Transverse colon (tissue), 4 donors: ENCODE results near the gene CREBBP.

Experiments
- EP300 ChIP-seq: sonication (generic); formaldehyde crosslinking; IDR thresholded peaks from one replicate; pipeline ENCODE4 v1.6.1; 2017; ENCODE audit warnings: antibody characterized with exemption, low read depth
- POLR2A ChIP-seq: fragments of 450-650 bp; IDR thresholded peaks from one replicate; pipeline ENCODE4 v1.6.1; 2016; ENCODE audit warnings: antibody characterized with exemption, mild to moderate bottlenecking, moderate library complexity
- POLR2AphosphoS5 ChIP-seq, 3 donors: sonication (generic); formaldehyde crosslinking; IDR thresholded peaks; one replicate each; pipeline ENCODE4 v1.6.1; 2016; ENCODE audit warnings: antibody characterized with exemption in 3 of 3
- TF ChIP-seq, protein P1 (sequence below), 5 experiments: fragments of 200-600 bp in 3 of 5; fragments of 450-650 bp in 2 of 5; sonication (generic) in 3 of 5; IDR thresholded peaks; 1 replicate in 2 of 5; 2 replicates in 3 of 5; pipeline ENCODE4 v1.5.1; 2016 to 2017; ENCODE audit warnings: antibody characterized with exemption in 5 of 5, inconsistent platforms in 3 of 5, mild to moderate bottlenecking in 2 of 5, moderate library complexity in 1 of 5

DNA sequence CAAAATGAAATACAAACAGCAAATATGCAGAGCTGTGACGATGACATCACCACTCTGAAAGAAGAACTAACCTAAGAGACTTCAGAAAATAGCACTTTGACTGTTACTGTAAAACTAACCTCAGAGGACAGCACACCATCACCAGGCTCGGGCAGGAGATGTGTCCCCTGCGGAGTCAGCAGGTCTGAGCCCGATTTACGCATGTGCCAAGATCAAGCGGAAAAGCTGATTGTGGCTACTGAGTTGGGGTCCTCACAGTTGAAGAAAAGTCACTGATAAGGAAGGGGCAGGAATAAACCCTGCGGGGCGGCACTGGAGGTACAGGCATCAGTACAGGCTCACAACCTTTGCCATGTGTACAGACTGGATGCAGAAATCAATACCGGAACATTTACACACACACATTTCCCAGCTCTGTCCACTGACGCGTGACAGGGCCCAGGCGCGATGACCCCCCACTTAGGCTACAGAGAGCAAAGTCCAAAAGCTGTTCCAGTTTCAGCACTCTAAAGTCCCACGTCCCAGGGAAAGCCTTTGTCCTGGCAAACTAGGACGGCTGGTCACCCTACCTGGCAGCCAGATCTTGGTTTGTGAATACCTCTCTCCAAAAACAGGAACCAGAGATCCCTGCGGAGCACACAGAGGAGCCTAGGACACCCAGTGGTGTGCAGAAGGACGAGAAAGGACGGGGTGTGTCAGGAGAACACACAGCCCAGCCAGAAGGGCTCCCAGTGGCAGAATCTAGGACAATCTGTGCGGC, 184.7 kb downstream of the CREBBP start:
- TF ChIP-seq, protein P1, sequence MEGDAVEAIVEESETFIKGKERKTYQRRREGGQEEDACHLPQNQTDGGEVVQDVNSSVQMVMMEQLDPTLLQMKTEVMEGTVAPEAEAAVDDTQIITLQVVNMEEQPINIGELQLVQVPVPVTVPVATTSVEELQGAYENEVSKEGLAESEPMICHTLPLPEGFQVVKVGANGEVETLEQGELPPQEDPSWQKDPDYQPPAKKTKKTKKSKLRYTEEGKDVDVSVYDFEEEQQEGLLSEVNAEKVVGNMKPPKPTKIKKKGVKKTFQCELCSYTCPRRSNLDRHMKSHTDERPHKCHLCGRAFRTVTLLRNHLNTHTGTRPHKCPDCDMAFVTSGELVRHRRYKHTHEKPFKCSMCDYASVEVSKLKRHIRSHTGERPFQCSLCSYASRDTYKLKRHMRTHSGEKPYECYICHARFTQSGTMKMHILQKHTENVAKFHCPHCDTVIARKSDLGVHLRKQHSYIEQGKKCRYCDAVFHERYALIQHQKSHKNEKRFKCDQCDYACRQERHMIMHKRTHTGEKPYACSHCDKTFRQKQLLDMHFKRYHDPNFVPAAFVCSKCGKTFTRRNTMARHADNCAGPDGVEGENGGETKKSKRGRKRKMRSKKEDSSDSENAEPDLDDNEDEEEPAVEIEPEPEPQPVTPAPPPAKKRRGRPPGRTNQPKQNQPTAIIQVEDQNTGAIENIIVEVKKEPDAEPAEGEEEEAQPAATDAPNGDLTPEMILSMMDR (IDR thresholded peaks at IDR 0.05), result no peak
- TF ChIP-seq POLR2A, result no peak
- no peak for TF ChIP-seq EP300
- no peak for TF ChIP-seq POLR2AphosphoS5 (IDR thresholded peaks at IDR 0.05)
